ENCODE results near the gene GPC6. TPM values are rescaled to one million over a fixed set of nuclear protein-coding genes. Genes with fewer than 3 reads are reported as not detected.

The GPC6 gene
- polyA plus RNA-seq, 4 donors = 47.9 to 66.1 (median 61.3) TPM

DNA sequence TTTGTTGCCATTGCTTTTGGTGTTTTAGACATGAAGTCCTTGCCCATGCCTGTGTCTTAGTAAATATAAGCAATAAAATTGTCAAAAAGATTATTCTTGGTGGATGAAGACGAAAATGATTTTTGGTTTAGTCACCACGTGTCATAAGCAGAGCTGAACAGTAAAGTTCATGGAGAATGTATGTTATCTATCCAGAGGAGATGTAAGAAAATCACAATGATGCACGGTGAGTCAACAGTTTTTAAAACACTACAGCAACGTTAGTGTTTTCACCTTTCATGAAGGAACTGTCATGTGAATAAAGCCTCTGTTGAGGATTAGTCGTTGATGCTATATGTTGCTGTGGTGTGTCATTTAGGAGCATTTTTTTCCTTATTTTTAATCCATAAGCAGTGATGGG, 137.6 kb downstream of the GPC6 start:
- no peak for DNase-seq (ENCODE audit: low read depth in 4 of 4, low spot score in 2 of 4)

GRCh38 chr13:93368296-93368695, 141.7 kb downstream of the GPC6 start:
- no peak for DNase-seq (ENCODE audit: low read depth in 4 of 4, low spot score in 2 of 4)

GRCh38 chr13:93368718-93369117, 142.1 kb downstream of the GPC6 start:
- DNase-seq (ENCODE audit: low read depth in 4 of 4, low spot score in 2 of 4) = no peak

- no peak for DNase-seq (ENCODE audit: low read depth in 4 of 4, low spot score in 2 of 4)
Measured at GRCh38 chr13:93372856-93373255, 146.2 kb downstream of the GPC6 start.

DNA sequence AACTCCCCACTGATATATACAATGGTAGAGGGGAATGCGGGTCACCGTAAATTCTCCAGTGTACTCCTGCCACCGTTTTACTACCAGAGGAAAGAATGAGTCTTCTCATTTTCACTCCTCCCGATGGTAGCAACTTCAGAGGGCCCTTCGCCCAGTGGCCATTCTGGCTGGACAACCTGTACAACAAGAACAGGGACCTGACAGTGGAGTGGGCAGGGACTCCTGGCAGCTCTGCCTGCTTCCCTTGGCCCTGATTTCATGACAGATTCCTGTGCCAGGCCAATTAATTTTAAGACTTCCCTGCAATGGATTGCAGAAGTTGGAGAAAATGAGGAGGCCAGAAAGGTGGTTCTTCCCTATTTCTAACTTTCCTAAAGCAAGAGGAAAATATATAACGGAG, 148.9 kb downstream of the GPC6 start:
- DNase-seq (ENCODE audit: low read depth in 4 of 4, low spot score in 2 of 4) = no peak

DNA sequence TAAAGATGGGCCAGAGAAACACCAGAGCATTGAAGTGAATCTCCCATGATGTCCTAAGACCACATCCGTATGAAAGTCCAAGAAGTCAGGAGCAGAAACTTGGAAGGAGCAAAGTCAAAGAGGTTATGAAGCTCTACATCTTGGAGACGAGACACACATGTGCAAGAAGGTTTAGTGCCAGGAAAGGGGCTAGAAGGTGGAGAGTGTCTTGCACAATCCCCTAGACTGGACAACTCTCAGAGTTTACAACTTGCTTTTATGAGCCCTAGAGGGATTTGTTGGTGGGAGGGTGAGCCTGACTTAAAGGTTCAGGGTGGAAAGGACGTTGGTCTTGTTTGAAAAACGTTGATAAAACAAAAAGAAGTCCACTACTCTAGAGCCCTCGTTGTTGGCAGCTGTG, 150.6 kb downstream of the GPC6 start:
- DNase-seq (ENCODE audit: low read depth in 4 of 4, low spot score in 2 of 4) = no peak

DNA sequence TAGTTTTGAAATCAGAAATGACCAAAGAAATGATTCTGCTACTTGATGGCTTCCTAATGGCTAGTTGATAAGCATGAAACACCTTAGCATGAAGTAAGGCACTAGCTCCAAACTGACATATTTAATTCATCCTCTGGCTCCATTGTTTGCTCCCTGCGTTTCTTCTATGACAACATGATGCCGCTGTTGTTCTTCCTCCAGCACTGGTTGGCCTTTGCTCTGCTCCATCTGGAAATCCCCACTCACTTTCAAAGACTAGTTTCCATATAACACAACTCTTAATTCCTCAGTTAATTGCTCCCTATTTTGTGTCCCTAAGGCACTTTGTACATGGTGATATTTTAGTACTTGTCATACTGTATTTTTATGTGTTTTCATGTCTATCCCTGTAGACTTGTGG, 151.6 kb downstream of the GPC6 start:
- DNase-seq (ENCODE audit: low read depth in 4 of 4, low spot score in 2 of 4) = no peak

GRCh38 chr13:93386116-93386515, 159.5 kb downstream of the GPC6 start:
- no peak for DNase-seq (ENCODE audit: low read depth in 4 of 4, low spot score in 2 of 4)

GRCh38 chr13:93388701-93389100, 162.1 kb downstream of the GPC6 start:
- no peak for DNase-seq (ENCODE audit: low read depth in 4 of 4, low spot score in 2 of 4)

DNA sequence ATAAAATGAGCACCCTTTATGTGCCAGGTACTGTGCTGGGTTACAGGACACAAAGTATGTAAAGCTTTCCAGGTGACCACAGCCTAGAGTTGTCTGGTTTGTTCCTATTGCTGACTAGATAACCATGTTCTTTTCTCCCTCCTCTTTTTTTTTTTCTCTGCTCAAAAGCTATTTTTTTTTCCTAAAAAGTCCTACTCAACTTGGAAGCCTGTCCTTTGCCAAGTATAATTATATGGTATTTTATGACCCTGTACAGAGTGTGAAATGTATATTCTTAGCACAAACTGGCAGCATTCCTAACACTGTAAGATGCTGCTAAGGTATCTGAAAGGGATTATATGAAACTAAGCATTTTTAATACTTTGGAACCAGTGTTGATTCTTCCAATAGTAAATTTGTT, 171.0 kb downstream of the GPC6 start:
- DNase-seq (ENCODE audit: low read depth in 4 of 4, low spot score in 2 of 4) = no peak

DNA sequence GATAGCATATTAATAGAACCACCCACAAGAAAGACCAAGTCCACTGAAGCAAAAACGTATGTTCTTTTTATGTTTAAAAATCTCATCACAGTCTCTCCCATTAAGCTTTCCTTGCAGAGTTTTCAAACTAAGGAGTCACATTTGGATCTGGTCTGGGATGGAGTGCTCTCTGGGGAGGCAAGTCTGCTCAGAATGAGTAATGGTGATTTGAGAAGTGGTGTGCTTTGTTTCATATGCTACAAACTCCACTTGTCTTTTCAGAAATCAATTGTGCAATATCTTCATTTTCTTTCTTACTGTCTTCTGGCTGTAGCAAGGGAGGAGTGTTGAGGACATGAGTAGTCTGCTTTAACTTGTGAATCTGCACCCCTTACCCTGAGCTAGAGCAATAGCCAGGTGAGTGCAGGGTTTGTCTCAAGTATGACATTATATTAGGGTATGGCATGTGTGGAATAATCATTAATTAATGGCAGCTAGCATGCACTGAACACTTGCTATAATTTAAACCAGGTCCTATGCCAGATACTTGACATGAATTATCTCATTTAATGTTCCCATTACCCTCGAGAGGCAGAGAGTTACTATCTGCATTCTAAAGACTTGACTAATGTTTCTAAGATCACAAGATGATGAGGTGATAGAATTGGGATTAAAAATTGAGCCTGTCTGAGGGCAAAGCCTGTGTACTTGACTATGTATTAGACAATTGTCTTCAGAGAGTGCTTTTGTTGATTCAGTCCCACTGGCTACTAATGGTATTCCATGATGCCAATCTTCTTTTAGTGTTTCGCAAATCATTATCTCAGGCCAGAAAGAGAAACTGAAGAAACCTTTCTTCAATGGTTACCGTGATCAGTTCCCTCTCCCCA, 171.8 kb downstream of the GPC6 start:
- no peak for DNase-seq (ENCODE audit: low read depth in 4 of 4, low spot score in 2 of 4)

GRCh38 chr13:93399212-93399611, 172.6 kb downstream of the GPC6 start:
- DNase-seq (ENCODE audit: low read depth in 4 of 4, low spot score in 2 of 4) = no peak

- DNase-seq (ENCODE audit: low read depth in 4 of 4, low spot score in 2 of 4) = no peak
Measured at GRCh38 chr13:93406136-93406535, 179.5 kb downstream of the GPC6 start.

GRCh38 chr13:93407551-93407950, 180.9 kb downstream of the GPC6 start:
- no peak for DNase-seq (ENCODE audit: low read depth in 4 of 4, low spot score in 2 of 4)

DNA sequence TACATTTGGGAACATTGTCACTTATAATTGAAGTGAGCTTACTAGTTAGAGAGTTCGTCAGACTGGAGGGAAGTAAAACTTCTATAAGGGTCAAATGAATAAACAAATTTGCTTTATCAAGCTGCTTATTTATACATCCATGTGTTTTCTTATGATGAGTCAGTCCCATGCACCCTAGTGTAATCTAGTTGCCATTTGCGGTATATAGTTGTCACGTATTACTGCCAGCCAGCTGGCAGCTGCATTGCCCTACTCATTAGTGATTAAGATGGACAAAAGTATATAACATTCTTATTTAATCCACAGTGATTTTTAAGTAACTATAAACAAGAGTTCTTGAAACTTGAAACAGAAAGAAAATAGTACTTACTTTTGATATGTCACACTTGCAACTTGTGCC, 182.4 kb downstream of the GPC6 start:
- DNase-seq (ENCODE audit: low read depth in 4 of 4, low spot score in 2 of 4) = no peak

GRCh38 chr13:93409816-93410215, 183.2 kb downstream of the GPC6 start:
- DNase-seq (ENCODE audit: low read depth in 4 of 4, low spot score in 2 of 4) = no peak

- DNase-seq (ENCODE audit: low read depth in 4 of 4, low spot score in 2 of 4) = no peak
Measured at GRCh38 chr13:93411186-93411680, 184.6 kb downstream of the GPC6 start.

DNA sequence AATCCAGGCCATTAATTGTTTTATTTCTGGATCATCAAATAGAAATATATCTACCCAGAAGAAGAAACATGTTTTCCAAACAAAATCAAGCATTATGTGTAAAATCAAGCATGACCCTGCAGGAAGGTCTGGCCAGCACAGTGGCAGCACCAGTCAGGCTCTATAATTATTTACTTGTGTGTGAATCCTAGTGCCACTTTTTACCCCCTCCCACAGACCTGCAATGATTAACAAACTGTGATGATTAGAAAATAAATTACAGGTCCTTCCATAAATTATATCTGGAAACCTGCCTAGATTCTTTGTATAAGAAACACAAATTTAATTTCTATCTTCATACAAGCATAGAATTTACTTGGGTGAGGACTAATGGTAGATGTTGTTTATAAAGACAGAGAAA, 186.1 kb downstream of the GPC6 start:
- DNase-seq (ENCODE audit: low read depth in 4 of 4, low spot score in 2 of 4) = no peak

DNA sequence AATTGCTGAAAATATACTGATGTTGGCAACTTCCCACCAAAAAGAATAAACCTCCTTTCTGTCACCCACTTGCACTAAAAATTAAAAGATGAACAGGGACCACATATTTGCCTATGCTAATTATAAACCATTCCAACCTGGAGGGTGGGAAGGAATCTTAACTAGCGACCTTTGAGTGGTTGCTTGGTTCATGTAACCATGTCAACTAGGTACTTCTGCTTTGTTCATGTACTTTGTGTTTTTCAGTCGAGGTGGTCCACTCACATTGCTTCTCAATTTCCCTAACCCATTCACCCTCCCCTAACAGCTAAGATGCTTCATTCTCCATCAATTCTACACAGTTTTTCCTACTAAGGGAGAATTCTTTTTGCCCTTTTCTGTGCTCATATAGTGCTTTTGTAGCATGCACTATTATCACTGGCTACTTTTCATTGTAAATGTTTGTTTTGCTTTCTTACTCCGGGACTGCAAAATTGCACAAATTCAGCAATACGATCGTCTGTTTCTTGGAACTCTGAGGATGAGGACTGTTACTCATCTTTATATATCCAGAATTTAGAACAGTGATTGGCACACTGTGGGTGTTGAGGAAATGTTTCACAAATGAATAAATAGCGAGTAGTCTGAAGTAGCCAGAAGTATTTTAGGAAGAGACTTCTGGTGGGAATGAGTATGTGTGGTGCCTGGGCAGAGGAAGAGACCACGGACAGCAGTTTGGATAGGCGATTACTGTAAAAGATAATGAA, 187.5 kb downstream of the GPC6 start:
- no peak for DNase-seq (ENCODE audit: low read depth in 4 of 4, low spot score in 2 of 4)

DNA sequence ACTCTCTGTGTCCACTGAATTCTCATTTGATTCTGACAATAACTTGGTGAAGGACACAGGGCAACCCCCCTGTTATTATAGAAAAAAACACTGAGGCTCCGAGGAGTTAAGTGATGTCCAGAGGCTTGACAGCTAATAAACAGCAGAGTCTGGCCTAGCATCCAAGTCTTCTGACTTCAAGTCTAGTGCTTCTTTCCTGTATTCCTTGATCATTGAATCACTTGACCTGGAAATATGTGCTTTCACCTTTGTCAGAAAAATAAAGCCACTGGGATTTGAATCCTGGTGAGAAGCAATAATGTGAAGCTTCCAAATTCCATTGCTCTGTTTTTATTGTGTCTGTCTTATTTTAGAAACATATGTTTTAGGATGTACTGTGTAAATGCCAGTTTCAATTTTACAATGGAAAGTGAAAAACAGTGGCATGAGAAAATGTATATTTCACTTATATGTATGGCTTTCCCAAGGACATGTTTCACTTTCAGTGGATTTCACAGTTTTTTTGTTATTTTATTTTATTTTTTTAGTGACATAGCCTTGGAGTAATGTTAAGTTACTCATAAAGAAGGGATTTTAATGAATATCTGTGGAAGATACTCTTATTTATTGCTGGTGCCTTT, 190.2 kb downstream of the GPC6 start:
- no peak for DNase-seq (ENCODE audit: low read depth in 4 of 4, low spot score in 2 of 4)

DNA sequence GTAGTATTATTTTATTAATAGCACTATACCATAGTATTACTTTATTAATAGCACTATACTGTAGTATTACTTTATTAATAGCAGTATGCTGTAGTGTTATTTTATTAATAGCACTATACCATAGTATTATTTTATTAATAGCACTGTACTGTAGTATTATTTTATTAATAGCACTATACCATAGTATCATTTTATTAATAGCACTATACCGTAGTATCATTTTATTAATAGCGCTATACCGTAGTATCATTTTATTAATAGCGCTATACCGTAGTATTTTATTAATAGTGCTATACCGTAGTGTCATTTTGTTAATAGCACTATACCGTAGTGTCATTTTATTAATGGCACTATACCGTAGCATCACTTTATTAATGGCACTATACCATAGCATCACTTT, 191.8 kb downstream of the GPC6 start:
- DNase-seq (ENCODE audit: low read depth in 4 of 4, low spot score in 2 of 4) = no peak
